Bronchial epithelial cell (primary cell): ENCODE results near the gene CCM2. TPM values are rescaled to one million over a fixed set of nuclear protein-coding genes. Genes with fewer than 3 reads are reported as not detected.

Experiments used
- DNase-seq: peaks from one replicate; pipeline ENCODE4 v3.0.0-alpha.2; 2010; ENCODE audit warnings: low read depth
- FAIRE-seq: peaks from 2 replicates; lab custom pipeline; 2011; peaks lifted over from hg19 to GRCh38; lab: Jason Lieb, UNC
- H3K27me3 ChIP-seq: 2 replicates; pipeline ENCODE4 v1.5.1; 2011; ENCODE audit warnings: low read length; ENCODE audit not compliant: control insufficient read depth, insufficient read depth
- H3K36me3 ChIP-seq: 2 replicates; pipeline ENCODE4 v1.5.1; 2011; ENCODE audit warnings: low read length; ENCODE audit not compliant: control insufficient read depth, insufficient read depth
- H3K4me3 ChIP-seq: 2 replicates; pipeline ENCODE4 v1.5.1; 2011; ENCODE audit warnings: mild to moderate bottlenecking, low read depth, low read length, control low read depth
- CTCF ChIP-seq: IDR thresholded peaks from 2 replicates; pipeline ENCODE4 v1.5.1; 2011; ENCODE audit warnings: mild to moderate bottlenecking, moderate library complexity, low read length, control low read depth, inconsistent platforms; ENCODE audit not compliant: insufficient read depth, severe bottlenecking
- total RNA-seq: library from RNA; depleted of rRNA; stranded (reverse); fragments of >200 nt; gene quantifications from 2 replicates; pipeline ENCODE4 v1.2.1, GENCODE V29; 2014

CCM2 gene
- total RNA-seq, 1 donor from 2014 or later = 45.0 TPM

GRCh38 chr7:45064047-45064725 is 64.2 kb downstream of the CCM2 start:
- TF ChIP-seq CTCF = no peak

GRCh38 chr7:45065031-45065995 is 65.3 kb downstream of the CCM2 start:
- DNase-seq (no peak), FAIRE-seq (peak; percentile 23)
- peaks cover 25% of the 10 kb centered on the region for H3K36me3 ChIP-seq
- no peak overlapping the region for H3K4me3 ChIP-seq
- no peaks in the 10 kb centered on the region for H3K27me3 ChIP-seq
- no peak for TF ChIP-seq CTCF

More at GRCh38 chr7:45064047-45064725, 64.2 kb downstream of the CCM2 start:
- DNase-seq (no peak), FAIRE-seq (no peak)
- Histone ChIP-seq H3K4me3 (no peak overlapping the region), H3K36me3 (peaks cover 25% of the 10 kb centered on the region), H3K27me3 (no peaks in the 10 kb centered on the region)

- H3K27me3 ChIP-seq = no peaks in the 10 kb centered on the region
- H3K36me3 ChIP-seq = peaks cover 28% of the 10 kb centered on the region
- no peak for FAIRE-seq
- no peak for DNase-seq
- H3K4me3 ChIP-seq = no peak overlapping the region
- TF ChIP-seq CTCF = no peak
Observed at GRCh38 chr7:45066409-45066808, 66.4 kb downstream of the CCM2 start.

GRCh38 chr7:45067582-45067981 is 67.6 kb downstream of the CCM2 start:
- no peak for TF ChIP-seq CTCF
- no peaks in the 10 kb centered on the region for H3K27me3 ChIP-seq
- no peak overlapping the region for H3K4me3 ChIP-seq
- H3K36me3 ChIP-seq = peaks cover 30% of the 10 kb centered on the region
- DNase-seq (no peak), FAIRE-seq (peak; percentile 18)

- H3K36me3 ChIP-seq = peaks cover 38% of the 10 kb centered on the region
- FAIRE-seq = no peak
- DNase-seq = no peak
- no peak overlapping the region for H3K4me3 ChIP-seq
- TF ChIP-seq CTCF = no peak
- H3K27me3 ChIP-seq = no peaks in the 10 kb centered on the region
Observed at GRCh38 chr7:45068236-45069023, 68.4 kb downstream of the CCM2 start.
